NCI-H146 treated with DMSO at 0.1 percent for 48 hours (cell line): Measurements from ENCODE around the gene CADM2.
"Not testable (repeated sequence)": the region's sequence is repeated elsewhere in the genome, so short reads cannot be mapped to it uniquely, and the experiment has no call there.

Experiments
- DNase-seq: peaks from one replicate; lab custom pipeline; 2025; ENCODE audit not compliant: unreplicated experiment; lab: John Stamatoyannopoulos, UW

CADM2 gene

DNA sequence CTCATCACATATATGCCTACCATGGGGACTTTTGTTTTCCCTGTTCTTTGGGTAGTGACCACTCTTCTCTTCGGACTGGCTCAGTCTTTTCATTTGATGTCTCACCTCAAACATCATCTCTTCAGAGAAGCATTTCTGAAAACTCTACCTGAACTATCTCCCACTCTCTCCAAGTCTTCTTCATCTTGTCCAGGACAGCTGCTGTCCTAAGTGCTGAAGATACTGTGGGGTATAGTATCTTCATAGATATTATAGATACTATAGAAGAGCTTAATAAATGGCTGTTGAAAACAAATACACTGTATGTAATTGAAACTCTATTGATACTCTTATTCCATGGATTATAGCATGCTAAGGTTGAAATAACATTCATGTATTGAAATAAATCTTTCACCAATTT is 672.3 kb downstream of the CADM2 start:
- DNase-seq, result no peak

GRCh38 chr3:85632921-85633320 is 674.1 kb downstream of the CADM2 start:
- DNase-seq, result no peak

- no peak for DNase-seq
Measured at GRCh38 chr3:85652360-85652759, 693.6 kb downstream of the CADM2 start.

DNA sequence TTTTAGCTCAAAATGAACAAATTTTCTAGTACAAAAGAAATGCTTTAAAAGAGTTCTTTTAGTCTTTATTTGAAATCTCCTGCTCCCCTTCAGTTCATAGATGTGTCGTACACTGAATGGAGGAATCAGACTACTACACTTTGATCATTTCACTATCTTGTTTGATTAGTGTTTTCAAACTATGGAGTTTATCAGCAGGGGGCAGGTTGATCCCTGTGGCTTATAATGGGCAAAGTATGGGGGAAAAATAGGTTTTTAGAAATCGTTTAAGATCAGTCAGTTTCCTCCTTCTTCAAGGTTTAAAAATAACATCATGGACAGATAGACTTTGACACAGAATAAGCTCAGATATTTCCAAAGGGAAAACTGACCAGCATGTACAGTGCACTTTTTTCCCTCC is 701.7 kb downstream of the CADM2 start:
- peak; percentile 24 for DNase-seq

GRCh38 chr3:85662462-85662861 is 703.7 kb downstream of the CADM2 start:
- no peak for DNase-seq

GRCh38 chr3:85667744-85668143 is 709.0 kb downstream of the CADM2 start:
- no peak for DNase-seq

DNA sequence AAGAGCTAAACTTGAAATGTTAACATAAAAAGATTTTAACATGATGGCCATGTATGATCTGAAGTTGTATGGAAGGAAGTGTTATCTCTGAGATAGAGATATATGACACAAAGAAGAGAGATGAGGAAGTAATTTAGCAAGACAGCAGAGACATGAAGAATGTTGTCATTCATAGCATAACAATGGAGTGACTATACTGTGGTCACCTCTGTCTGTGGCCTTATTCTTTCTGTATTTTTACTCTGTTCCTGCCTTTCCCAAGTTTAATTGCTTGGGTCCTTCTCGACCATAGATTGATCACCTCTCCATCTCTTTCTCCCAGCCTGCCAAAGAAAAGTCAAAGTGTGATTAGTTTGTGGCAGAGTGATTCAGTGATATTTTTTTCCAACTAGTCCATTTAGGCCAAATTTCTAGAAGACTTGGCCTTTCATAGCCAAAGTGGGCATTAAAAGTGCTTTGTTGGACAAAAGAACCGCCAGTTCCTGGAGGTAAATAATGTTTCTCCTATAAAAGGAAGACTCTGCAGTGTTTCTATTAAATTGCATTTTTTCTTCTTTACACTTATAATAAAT is 711.9 kb downstream of the CADM2 start:
- DNase-seq, result no peak

DNA sequence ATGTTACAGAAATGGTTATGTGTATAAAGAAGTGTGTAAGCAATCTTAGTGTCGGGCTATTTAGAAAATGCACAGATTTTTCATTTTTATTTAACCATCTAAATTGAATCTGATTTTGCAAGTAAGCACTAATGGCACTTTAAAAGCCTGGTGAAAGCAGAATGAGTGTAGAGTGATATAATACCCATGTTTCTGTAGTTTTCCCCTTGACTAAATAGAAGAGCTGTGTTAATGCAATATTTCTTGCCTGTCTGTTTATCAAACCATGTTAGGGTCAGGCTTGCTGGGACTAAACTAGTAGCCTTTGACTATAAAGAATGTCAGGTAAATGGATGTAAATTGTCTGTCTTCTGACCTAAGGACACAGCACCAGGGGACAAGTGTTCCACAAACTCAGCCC is 714.0 kb downstream of the CADM2 start:
- no peak for DNase-seq

DNA sequence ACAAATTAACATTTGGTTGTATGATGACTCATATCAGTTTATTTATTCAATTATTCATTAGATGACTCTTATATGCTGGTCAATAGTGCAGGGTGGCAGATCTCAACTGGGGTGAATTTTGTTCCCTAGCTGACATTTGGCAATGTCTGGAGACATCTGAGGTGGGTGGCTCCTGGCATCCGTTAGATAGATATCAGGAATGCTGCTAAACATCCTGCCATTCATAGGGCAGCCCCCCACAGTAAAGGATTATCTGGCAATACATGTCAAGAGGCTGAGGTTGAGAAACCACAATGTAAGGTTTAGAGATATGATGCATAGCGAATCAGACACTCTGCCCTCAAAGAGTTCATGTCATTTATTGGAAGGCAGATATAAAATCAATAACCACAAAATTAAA is 719.9 kb downstream of the CADM2 start:
- no peak for DNase-seq

DNA sequence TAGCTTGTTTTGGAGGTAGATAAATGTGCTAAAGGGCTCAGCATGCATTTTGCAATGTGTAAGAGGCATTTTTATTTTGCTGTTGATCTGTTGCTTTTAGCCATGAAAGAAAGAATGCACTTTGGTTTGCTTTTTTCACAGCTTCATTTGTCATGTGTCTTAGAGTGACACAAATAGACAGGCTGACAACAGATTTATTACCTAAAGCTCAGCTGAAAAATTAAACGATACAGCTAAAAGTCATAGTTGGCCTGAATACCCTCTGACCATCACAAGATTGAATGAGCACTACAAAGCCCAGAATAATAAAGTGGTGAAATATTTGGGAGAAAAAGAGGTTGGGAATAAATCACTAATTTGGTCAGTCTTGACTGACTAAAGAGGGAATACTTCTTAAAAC is 723.1 kb downstream of the CADM2 start:
- no peak for DNase-seq

GRCh38 chr3:85691196-85691595 is 732.4 kb downstream of the CADM2 start:
- DNase-seq, result no peak

- DNase-seq, result no peak
Measured at GRCh38 chr3:85697156-85697555, 738.4 kb downstream of the CADM2 start.

- DNase-seq, result no peak
Measured at GRCh38 chr3:85706130-85706529, 747.3 kb downstream of the CADM2 start.

DNA sequence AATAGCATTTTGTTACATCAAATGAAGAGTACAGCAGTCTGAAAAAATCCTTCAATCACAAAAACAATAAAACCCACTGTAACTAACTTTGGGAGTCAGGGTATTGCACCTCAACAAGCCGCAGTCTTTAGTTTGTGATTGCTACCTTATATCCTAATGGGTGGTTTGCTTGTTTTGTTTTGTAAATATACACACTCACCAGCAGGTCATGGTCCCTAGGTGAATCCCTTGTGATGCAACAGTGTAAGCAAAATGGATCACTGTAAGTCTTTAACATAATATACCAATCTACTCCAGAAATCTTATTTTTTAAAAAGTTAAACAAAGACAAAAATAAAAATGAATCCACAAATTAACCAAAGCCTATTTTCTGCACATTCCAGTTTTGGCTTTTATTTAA is 749.5 kb downstream of the CADM2 start:
- not testable (repeated sequence) for DNase-seq

GRCh38 chr3:85709346-85709892 is 750.6 kb downstream of the CADM2 start:
- no peak for DNase-seq

DNA sequence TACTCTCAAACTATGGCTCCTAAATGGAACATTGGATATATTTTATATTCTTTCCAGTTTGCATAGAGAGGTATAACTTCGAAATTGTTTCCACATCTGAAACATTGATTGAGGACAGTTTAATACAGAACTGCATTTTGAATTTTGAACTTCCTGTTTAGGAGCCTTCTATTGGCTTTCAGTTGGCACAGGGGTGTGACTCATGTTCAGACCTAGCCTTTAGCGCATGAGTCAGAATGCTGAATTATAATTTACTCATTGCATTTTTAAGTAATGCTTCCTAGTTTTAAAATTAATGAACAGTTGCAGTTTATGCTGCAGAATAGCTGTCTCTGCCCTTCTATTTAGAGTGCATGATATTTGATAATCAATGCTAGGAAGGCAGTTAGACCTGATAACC is 751.7 kb downstream of the CADM2 start:
- DNase-seq, result no peak

DNA sequence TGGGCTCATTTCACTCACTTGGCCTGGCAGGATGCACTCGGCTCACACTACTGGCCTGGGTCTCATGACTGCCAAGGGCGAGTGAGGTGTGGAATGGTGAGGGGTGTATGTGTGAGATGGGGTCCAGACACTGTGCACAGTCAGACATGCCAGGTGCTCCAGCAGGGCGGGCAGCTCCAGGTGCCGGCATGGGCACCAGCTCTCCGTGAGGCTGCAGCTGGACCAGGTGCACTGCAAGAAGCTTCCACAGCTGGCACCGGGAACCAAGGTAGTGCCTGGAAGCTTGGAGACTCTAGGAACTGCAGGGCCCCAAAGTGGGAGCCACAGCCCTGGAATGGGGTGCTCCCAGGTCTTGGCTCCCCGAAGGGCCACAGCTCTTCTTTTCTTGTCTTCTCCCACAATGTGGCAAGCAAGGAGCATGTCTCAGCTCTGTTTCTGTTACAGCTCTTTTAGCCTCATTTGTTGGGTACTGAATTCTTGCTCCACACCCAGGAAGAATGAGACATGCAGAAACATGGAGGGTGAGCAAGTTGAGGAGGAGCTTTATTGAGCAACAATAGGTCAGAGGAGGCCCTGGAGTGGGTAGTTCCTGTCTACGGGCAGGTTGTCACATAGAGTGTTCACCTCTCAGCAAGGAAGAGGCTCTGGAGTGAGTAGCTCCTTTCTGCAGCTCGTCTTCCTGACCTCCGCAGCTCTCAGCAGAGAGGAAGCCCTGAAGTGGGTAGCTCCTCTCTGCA is 762.8 kb downstream of the CADM2 start:
- no peak for DNase-seq

DNA sequence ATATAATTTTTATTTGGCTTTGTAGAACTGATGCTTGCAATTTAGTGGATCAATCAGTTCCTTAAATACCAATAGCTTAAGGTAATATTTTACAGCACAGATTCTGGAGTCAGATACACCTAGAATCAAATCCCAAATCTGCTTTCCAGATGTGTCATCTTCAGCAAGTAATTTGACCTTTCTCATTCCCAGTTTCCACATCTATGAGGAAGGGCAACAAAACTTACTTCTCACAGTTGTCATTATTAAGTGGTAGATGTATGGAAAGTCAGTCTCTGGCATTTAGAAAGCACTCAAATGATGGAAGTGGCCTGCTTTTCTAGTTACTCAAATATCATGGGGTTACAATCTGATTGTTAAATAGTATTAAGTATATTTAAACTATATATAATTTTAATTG is 767.0 kb downstream of the CADM2 start:
- no peak for DNase-seq

DNA sequence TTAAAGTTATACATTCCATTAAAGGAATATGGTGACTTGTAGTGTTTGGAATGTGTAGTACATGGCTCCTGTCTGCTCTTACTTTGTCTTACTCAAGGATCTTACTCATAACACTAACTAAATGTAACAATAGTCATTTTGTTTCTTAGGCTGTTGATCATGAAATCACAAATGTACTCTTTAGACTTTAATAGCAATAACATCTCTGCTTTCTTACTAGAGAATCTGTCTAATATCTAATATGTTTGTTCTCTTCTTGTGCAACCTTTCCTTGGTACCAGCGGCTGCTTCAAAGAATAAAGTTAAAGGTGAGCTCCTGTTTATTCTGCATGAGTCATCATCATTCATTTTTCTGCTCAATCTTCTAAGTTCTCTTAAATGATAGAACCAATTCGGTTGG is 767.5 kb downstream of the CADM2 start:
- no peak for DNase-seq

DNA sequence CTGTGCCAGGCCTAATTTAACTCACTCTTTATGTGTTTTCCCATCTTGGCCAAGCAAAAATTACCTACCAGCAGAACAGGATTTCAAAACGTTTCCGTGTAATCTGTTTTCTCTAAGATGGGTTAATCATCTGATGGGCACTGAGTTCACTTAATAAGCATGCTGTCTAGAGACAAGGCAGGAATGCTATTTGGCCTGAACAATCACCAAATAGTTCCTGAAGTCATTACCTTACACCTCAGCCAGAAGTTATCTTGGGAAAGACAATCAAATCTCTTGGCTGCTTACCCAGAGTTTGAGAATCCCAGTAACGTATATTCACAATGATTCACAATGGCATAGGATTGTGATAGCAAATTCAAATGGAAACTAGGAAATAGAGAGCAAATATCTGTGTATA is 779.1 kb downstream of the CADM2 start:
- no peak for DNase-seq

DNA sequence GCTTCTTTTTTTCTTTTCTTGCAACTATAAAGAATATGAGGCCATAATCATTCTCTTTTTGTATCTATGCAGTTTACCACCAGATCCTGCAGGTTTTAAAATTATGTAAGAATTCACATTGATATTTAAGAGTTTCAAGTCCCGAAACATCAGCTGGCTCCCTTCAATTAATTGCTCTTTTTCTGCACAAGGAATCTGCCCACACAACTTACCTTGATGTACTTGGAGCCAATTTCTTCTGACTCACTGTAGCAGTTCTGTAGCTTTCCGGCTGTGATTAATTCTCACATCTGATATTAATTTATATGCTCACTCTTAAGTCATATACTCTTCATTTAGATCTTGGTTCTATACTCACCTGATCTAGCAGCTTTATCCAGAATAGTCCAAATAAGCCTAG is 781.8 kb downstream of the CADM2 start:
- no peak for DNase-seq

DNA sequence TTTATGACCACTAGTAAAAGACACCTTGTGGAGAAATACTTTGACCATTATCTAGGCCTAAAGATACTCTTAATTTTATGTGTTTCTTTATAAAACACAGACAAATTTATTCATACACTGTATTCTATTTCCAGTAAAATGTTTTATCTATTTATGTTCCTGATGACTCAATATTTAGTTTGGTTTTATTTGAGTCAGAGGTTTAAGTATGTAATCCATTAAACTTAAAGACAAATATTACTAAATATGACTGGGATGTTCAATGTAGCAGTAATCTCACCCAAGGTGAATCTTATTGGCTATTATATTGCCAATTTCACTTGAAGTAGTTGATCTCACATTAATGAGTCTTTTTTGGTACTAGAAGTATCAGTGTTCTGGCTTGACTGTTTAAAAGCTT is 799.7 kb downstream of the CADM2 start:
- DNase-seq, result no peak

- no peak for DNase-seq
Measured at GRCh38 chr3:85760342-85760741, 801.6 kb downstream of the CADM2 start.
